Chondrocyte (in vitro differentiated cells): ENCODE results near the gene TAS1R2. TPM values are rescaled to one million over a fixed set of nuclear protein-coding genes. Genes with fewer than 3 reads are reported as not detected.

ENCODE experiments used
- DNase-seq: peaks from one replicate; pipeline ENCODE4 v3.0.0; 2021; ENCODE audit warnings: mixed read lengths, low spot score
- H3K27ac Mint-ChIP-seq: one replicate; pipeline ENCODE4 v1.8.0; 2021; ENCODE audit warnings: mild to moderate bottlenecking, moderate library complexity, mixed read lengths; ENCODE audit not compliant: unreplicated experiment
- H3K27me3 Mint-ChIP-seq: 2 replicates; pipeline ENCODE4 v1.8.0; 2021; ENCODE audit warnings: low read depth, mixed read lengths
- H3K36me3 Mint-ChIP-seq: 2 replicates; pipeline ENCODE4 v1.8.0; 2021; ENCODE audit warnings: low read depth, mixed read lengths
- H3K4me1 Mint-ChIP-seq: 2 replicates; pipeline ENCODE4 v1.8.0; 2021; ENCODE audit warnings: low read depth, mild to moderate bottlenecking, mixed read lengths
- H3K4me3 Mint-ChIP-seq: one replicate; pipeline ENCODE4 v1.8.0; 2021; ENCODE audit warnings: mild to moderate bottlenecking, moderate library complexity, mixed read lengths; ENCODE audit not compliant: unreplicated experiment
- H3K9me3 Mint-ChIP-seq: 2 replicates; pipeline ENCODE4 v1.8.0; 2021; ENCODE audit warnings: low read depth, mixed read lengths
- total RNA-seq: library from RNA; stranded (reverse); gene quantifications from 3 replicates; pipeline ENCODE4 v1.2.1, GENCODE V29; 2021
- TF ChIP-seq, protein P1 (sequence below): fragments of 200-600 bp; sonication (generic); IDR thresholded peaks from 2 replicates; pipeline ENCODE4 v1.5.0; 2021; ENCODE audit warnings: antibody characterized with exemption, mild to moderate bottlenecking, moderate library complexity

The TAS1R2 gene
- total RNA-seq, 1 donor from 2014 or later = not detected

GRCh38 chr1:18799454-18799853 is 60.0 kb downstream of the TAS1R2 start:
- no peaks in the 10 kb centered on the region for H3K9me3 Mint-ChIP-seq
- no peaks in the 10 kb centered on the region for H3K36me3 Mint-ChIP-seq
- TF ChIP-seq, protein P1, sequence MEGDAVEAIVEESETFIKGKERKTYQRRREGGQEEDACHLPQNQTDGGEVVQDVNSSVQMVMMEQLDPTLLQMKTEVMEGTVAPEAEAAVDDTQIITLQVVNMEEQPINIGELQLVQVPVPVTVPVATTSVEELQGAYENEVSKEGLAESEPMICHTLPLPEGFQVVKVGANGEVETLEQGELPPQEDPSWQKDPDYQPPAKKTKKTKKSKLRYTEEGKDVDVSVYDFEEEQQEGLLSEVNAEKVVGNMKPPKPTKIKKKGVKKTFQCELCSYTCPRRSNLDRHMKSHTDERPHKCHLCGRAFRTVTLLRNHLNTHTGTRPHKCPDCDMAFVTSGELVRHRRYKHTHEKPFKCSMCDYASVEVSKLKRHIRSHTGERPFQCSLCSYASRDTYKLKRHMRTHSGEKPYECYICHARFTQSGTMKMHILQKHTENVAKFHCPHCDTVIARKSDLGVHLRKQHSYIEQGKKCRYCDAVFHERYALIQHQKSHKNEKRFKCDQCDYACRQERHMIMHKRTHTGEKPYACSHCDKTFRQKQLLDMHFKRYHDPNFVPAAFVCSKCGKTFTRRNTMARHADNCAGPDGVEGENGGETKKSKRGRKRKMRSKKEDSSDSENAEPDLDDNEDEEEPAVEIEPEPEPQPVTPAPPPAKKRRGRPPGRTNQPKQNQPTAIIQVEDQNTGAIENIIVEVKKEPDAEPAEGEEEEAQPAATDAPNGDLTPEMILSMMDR = no peak
- no peak overlapping the region for H3K27ac Mint-ChIP-seq
- H3K4me3 Mint-ChIP-seq = no peak overlapping the region
- H3K27me3 Mint-ChIP-seq = peaks cover 10% of the 10 kb centered on the region
- H3K4me1 Mint-ChIP-seq = no peaks in the 10 kb centered on the region
- DNase-seq = no peak

DNA sequence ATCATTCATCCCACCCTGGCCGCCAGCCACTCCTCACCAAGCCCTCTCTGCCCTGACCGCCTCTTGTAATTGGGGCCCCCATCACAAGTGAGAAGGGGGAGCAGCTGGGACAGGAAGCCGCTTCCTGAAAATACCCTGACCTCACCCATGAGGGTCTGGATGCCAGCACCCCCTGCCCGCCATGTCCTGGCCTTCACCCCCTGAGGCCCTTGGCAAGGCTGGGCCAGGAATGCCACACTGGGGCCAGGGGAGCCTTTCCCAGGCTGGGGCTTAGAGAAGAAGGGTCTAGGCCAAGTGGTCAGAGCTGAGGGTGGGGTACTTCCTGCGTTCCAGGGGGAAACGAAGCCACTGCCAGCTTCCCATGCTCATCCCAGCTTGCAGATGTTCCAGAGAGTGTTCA is 60.5 kb downstream of the TAS1R2 start:
- H3K4me3 Mint-ChIP-seq = no peak overlapping the region
- no peaks in the 10 kb centered on the region for H3K9me3 Mint-ChIP-seq
- H3K4me1 Mint-ChIP-seq = no peaks in the 10 kb centered on the region
- H3K27me3 Mint-ChIP-seq = peaks cover 10% of the 10 kb centered on the region
- TF ChIP-seq, protein P1 = no peak
- H3K36me3 Mint-ChIP-seq = no peaks in the 10 kb centered on the region
- H3K27ac Mint-ChIP-seq = no peak overlapping the region
- no peak for DNase-seq

GRCh38 chr1:18798533-18798932 is 60.9 kb downstream of the TAS1R2 start:
- Mint-ChIP-seq H3K4me1 (no peaks in the 10 kb centered on the region), H3K9me3 (no peaks in the 10 kb centered on the region), H3K4me3 (no peak overlapping the region), H3K27me3 (peaks cover 11% of the 10 kb centered on the region), H3K27ac (no peak overlapping the region), H3K36me3 (no peaks in the 10 kb centered on the region)
- TF ChIP-seq, protein P1 = no peak
- no peak for DNase-seq

- Mint-ChIP-seq H3K27me3 (peaks cover 23% of the 10 kb centered on the region), H3K27ac (no peak overlapping the region), H3K36me3 (no peaks in the 10 kb centered on the region), H3K4me1 (no peaks in the 10 kb centered on the region), H3K9me3 (peaks cover 3% of the 10 kb centered on the region), H3K4me3 (no peak overlapping the region)
- TF ChIP-seq, protein P1 = no peak
- no peak for DNase-seq
Observed at GRCh38 chr1:18796950-18797349, 62.5 kb downstream of the TAS1R2 start.

GRCh38 chr1:18795002-18795689 is 64.3 kb downstream of the TAS1R2 start:
- H3K27me3 Mint-ChIP-seq = peaks cover 37% of the 10 kb centered on the region

More at GRCh38 chr1:18795002-18795689, 64.3 kb downstream of the TAS1R2 start:
- Mint-ChIP-seq H3K9me3 (peaks cover 3% of the 10 kb centered on the region), H3K27ac (no peak overlapping the region), H3K36me3 (no peaks in the 10 kb centered on the region), H3K4me1 (no peaks in the 10 kb centered on the region), H3K4me3 (no peak overlapping the region)
- no peak for DNase-seq
- TF ChIP-seq, protein P1 = no peak
